ENCODE results near the gene TRIM34.
"Not testable (repeated sequence)": the region's sequence is repeated elsewhere in the genome, so short reads cannot be mapped to it uniquely, and the experiment has no call there.

Gene TRIM34, protein sequence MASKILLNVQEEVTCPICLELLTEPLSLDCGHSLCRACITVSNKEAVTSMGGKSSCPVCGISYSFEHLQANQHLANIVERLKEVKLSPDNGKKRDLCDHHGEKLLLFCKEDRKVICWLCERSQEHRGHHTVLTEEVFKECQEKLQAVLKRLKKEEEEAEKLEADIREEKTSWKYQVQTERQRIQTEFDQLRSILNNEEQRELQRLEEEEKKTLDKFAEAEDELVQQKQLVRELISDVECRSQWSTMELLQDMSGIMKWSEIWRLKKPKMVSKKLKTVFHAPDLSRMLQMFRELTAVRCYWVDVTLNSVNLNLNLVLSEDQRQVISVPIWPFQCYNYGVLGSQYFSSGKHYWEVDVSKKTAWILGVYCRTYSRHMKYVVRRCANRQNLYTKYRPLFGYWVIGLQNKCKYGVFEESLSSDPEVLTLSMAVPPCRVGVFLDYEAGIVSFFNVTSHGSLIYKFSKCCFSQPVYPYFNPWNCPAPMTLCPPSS

DNA sequence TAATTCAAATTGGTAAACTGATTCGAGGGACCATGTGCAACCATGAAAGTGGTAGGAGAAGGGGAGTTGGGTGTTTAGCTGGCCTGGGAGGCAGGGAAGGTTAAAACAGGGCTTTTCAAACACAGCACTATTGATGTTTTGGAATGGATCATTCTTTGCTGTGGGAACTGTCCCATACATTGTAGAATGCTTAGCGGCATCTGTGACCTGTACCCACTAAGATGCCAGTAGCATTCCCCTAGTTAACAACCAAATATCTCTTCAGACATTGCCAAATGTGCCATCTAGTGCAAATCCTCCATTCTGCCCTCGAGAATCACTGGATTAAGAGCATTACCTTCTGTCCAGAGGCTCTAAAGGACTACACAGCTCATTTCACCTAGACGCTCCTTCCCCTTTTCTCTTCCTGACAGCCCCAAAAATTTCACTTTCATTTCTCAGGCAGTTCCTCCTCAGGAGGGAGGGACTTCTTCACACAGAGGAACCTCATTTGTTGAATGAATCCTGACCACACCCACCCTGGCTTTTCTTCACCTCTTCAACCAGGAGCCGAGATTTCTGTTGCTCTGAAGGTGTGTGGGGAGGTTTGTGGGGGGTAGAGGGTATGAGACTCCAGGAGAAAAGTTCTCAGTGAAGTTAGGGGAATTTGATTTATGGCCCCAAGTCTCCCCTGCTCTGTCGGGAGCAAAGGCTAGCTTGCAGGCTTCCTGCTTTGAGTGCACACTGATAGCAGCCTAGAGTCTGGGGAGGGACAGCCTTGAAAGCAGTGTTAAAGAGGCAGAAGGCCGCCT, at the start of gene TRIM34:
Gene TRIM34, plus strand, starts transcription at position 513 of the 791 bp plus-strand sequence. CDS start 7,331 bp downstream, outside the sequence.
- no peak for DNase-seq

DNA sequence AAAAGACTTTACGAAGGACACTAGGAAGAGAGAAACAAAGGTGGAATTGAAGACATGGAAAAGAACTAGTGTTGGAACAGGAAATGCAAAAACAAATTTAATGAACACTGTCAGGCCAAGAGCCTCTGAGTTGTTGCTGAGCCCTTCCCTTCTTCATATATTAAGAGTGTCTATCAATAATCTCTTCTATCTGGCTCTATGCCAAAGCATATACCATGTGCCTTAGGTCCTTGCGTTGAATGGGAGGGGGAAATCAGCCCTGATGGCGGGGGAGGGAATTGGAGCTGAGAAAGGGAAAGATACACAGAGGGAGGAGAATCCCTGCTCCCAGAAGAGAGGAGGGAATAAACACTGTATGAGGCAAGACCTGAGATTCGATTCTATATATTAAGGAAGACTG, 49.6 kb upstream of the TRIM34 start:
- DNase-seq: no peak

DNA sequence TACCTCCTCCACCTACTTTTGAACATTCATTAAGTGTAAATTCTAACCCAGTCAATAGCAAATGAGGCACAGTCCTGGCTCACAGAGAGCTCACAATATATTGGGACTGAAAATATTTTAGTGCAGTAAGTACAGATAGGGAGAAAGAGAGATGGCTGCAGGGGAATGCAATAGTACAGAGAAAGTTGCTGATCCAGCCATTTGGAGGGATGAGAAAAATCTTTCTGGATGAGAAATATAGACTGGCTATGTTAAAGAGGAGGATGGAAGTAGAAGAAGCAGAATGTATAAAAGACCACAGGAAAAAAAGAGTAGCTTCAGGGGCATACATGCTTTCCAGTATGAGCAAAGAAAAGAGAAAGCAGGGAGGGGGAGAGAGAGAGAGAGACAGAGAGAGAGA, 47.7 kb upstream of the TRIM34 start:
- no peak for DNase-seq

DNA sequence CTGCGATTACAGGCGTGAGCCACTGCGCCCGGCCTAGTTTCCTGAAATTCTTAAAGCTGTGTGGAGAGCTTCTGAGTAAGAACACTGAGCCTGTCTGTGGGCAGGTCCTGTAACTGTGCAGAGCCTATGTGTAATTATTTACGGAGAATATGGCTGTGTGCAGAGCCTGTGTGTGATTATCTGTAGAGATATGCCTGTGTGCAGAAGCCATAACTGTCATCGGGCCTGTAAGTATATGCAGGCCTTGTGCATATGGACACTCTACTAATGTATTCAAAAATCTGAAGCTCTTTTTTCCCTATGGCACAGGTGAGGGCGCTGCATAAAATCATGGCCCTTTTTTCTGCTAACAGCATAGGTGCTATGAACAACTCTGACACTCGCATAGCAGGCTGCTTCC, 44.2 kb upstream of the TRIM34 start, which contains the start of gene OR52B6:
Gene OR52B6, plus strand, starts transcription at position 301 of the 400 bp plus-strand sequence. Its CDS starts 0 bp downstream, at position 301.
- no peak for DNase-seq

DNA sequence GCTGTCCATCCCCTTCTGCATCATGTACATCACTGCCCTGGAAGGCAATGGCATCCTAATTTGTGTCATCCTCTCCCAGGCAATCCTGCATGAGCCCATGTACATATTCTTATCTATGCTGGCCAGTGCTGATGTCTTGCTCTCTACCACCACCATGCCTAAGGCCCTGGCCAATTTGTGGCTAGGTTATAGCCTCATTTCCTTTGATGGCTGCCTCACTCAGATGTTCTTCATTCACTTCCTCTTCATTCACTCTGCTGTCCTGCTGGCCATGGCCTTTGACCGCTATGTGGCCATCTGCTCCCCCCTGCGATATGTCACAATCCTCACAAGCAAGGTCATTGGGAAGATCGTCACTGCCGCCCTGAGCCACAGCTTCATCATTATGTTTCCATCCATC, 43.8 kb upstream of the TRIM34 start:
- DNase-seq: no peak

DNA sequence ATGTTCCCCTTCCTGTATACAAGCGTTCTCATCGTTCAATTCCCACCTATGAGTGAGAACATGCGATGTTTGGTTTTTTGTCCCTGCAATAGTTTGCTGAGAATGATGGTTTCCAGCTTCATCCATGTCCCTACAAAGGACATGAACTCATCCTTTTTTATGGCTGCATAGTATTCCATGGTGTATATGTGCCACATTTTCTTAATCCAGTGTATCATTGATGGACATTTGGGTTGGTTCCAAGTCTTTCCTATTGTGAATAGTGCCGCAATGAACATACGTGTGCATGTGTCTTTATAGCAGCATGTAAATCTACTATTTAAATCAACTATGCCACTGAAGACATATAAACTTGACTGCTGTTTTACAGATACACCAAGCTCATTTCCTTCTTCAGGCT, 40.3 kb upstream of the TRIM34 start:
- DNase-seq: not testable (repeated sequence)

DNA sequence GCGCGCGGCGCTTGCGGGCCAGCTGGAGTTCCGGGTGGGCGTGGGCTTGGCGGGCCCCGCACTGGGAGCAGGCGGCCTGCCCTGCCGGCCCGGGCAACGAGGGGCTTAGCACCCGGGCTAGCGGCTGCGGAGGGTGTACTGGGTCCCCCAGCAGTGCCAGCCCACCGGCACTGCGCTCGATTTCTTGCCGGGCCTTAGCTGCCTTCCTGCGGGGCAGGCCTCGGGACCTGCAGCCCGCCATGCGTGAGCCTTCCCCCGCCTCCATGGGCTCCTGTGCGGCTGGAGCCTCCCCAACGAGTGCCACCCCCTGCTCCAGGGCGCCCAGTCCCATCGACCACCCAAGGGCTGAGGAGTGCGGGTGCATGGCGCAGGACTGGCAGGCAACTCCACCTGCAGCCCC, 34.9 kb upstream of the TRIM34 start:
- DNase-seq: not testable (repeated sequence)

DNA sequence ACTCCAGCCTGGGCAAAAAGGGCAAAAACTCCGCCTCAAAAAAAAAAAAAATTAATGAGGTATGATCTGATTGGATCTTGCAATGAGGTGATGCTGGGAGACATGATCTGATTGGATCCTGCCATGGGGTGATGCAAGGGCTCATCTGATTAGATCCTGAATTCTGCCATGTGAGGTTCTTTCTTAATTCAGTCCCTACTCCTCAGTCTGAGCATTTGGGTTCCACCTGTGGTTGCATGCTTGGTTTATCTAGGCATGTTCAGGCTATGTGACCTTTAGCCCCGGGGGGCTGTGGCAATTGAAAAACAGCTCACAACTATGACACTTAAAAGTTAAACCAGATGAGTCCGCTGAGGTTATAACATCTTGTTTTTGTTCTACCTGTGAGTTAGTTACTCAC, 33.2 kb upstream of the TRIM34 start:
- DNase-seq: no peak

DNA sequence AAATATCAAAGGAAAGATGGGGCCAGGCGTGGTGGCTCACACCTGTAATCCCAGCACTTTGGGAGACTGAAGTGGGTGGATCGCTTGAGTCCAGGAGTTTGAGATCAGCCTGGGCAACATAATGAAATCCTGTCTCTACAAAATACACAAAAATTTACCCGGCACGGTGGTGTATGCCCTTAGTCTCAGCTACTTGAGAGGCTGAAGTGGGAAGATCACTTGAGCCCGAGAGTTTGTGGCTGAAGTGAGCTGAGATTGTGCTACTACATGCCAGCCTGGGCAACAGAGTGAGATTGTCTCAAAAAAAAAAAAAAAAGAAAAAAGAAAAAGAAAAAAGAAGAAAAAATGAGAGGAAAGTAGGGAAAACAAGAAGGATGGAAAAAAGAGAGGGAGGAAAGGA, 32.2 kb upstream of the TRIM34 start:
- DNase-seq: no peak

DNA sequence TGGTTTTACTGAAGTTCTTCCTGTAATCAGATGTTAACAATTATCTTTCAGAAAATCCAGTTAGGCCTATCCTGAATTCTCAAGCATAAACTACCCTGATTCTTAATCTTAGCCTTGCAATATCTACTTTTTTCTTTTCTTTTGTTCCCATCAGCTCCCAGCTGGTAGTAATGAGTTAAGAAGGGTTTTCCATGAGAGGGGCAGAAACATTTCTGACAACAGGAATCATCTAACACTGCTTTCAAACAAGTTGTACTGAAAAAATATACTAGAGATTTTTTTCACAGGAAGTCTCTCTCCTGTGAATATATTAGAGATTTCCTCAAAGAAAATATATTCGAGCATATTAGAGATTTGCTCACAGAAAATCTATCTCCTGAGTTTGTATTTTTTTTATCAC, 31.7 kb upstream of the TRIM34 start:
- no peak for DNase-seq

DNA sequence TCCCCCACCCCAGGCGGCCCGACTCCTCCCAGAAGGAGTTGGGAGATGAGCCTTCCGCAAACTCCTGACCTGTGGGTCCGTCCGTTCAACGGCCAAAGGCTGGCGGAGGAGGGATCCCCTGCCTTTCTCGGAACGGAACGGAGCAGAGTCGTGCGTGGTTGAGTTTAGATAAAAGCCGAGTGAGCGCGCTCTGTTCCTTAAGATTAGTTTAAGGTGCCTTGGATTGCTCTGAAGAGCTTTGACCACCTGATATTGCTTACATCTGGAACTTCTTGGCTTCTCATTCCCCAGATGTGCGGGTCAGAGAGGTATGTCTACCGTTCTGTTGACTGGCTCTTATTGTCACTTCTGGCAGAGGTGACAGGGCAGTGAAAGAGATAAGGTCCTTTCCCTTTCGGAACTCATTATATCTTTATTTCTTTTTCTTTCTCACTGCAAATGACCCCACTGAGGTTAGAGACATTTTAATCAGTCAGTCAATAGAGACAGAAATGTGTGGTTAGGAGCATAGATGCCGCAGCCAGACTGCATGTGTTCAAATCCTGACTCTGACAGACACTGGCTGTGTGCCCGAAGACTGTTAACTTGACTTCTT, 28.1 kb upstream of the TRIM34 start, which contains the start of gene TRIM6:
Gene TRIM6, plus strand, starts transcription at position 31 of the 595 bp plus-strand sequence. Its CDS starts 261 bp downstream, at position 292.
- no peak for DNase-seq

DNA sequence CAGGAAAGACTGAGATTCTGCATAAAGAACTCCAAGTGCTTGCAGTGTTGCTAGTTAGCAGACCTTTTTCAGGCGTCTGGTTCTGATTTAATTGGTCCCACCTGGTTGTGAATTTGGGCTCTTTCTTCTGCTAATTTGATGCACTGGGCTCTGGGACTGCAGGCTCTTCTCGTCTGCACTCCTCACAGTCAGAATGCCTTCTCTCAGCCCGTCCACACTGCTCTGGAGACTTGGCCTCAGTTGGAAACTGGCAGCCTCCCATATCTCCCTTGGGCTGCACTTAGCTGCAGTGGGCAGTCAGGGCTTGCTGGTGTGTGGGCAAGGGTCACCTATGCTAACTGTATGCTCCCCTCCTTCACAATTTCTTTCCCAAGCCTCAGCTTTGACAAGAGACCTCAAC, 26.8 kb upstream of the TRIM34 start:
- DNase-seq: no peak

DNA sequence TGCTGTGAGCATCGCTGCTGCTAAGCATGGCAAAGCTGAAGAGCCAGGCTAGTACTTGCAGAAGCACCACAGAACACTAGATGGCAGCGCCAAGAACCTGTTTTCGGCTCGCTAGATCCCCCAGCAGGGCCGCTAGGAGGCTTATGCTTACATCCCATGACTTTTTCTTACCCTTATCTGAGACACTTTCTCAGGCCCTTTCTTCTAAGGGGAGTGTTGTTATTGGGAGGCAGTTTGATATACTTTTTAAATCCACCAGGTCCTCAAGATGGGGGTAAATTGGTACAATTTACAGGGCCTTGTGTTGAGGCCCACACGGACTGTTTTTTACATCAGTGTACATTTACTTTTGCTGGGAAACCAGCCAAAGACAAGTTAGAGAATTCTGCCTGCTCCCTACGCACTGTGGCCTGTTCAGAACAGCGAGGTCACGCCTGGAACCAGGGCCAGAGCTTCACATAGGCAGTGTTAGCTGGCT, 24.4 kb upstream of the TRIM34 start:
- no peak for DNase-seq

DNA sequence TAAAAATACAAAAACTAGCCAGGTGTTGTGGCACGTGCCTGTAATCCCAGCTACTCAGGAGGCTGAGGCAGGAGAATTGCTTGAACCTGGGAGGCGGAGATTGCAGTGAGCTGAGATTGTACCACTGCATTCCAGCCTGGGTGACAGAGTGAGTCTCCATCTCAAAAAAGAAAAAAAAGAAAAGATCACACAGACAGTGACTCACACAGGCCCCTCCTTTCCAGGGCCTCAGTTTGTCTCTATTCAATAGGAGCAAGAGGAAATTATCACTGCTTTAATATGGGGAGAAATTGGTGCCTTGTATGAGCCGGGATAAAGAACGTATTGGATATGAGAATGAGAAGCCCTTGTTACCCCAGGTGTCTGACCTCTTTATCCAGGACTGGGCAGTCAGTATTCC, 22.0 kb upstream of the TRIM34 start:
- not testable (repeated sequence) for DNase-seq

DNA sequence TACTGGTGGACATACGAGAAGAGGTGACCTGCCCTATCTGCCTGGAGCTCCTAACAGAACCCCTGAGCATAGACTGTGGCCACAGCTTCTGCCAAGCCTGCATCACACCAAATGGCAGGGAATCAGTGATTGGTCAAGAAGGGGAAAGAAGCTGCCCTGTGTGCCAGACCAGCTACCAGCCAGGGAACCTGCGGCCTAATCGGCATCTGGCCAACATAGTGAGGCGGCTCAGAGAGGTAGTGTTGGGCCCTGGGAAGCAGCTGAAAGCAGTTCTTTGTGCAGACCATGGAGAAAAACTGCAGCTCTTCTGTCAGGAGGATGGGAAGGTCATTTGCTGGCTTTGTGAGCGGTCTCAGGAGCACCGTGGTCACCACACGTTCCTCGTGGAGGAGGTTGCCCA, 21.5 kb upstream of the TRIM34 start:
- DNase-seq: no peak

DNA sequence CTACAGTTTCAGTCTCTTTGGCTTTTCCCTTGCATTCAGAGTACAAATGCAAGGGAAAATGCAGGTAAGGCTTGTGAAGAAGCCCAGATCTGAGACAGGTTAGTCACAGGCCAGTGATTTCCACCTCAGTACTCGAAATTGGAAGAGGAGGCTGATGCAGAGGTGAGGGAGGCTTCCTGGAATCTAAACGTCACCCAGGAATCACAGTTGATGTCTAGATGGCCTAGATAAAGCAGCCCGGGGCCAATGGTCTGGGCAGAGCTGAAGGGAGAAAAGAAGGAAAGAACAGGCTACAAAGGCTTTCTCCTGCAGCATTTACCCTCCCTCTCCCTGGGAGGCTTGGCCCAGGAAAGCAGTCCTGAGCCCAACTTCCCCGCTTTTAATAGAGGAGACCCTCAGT, 19.9 kb upstream of the TRIM34 start:
- no peak for DNase-seq

DNA sequence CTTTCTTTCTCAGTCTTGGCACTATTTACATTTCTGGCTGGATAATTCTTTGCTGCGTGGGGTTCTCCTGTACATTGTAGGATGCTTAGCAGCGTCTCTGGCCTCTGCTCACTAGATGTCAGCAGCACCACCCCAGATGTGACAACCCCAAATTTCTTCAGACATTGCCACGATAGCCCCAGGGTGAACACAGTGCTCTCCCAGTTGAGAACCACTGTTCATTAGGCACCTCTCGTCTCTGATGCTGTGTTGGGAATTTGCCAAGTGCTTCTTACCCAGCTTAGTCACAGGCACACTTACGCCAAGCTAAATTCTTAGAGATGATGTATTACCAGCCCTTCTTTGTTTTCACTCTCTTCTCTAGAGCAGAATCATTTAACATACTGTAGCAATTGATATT, 19.0 kb upstream of the TRIM34 start:
- no peak for DNase-seq

DNA sequence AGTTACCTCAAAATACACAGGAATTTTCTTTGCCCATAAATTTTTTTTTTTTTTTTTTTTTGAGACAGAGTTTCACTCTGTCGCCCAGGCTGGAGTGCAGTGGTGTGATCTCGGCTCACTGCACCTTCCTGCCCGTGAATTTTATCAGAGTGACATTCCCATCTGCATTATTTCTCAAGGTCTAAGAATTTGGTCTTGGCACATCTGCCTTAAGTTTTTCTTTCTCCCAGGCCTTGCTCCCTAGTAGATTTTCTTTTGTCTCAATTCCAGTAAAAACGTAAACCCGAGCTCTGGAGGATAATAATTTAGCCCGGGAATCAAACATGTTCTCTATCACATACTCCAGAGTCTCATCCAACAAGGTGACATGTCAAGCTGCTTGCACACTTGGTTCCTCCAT, 16.0 kb upstream of the TRIM34 start:
- DNase-seq: no peak

DNA sequence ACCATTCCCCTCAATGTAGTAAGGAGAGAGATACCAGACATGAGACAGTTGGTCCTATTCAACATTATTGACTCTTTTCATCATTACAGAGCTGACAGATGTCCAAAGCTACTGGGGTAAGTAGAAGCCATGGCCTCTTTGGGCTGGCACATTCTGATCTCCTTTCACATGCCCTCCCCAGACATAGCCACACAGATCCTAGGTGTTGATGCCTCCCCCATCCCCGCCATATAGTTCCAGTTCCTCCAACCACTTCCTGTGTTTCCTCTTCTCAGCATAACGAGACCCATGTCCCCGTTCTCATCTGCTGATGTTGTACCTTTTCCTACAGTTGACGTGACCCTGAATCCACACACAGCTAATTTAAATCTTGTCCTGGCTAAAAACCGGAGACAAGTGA, 14.4 kb upstream of the TRIM34 start:
- DNase-seq: no peak

DNA sequence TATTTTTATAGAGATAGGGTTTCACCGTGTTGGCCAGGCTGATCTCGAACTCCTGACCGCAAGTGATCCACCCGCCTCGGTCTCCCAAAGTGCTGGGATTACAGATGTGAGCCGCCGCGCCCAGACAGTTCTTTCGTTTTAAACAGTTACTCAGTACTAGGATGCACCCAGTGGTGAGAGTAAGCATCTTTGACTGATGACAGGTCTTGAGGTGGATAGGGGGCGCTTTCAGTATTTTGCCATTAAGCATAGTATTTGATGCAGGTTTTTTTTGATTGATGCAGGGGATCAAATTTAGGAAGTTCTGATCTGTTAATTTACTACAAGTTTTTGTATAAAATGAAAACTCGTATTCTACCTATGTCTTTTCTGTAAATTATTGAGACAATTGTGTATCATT, 13.2 kb upstream of the TRIM34 start:
- DNase-seq: no peak

DNA sequence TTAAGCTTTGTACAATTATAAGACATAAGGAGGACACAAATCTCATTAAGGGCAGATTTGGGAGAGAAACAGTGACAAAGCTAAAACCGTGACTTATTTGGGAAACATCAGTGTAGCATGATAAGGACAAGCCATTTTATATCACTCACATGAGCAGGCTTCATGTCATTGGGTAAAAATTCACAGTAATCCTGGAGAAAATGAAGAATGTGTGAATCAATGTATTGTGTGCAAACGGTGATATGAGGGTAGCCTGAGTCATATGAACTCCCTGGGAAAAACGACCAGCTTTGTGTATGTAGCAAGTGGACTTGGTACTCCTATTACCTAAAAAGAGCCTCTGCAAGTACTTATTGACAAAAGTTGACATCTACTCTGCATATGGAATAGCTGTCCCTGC, 6.0 kb upstream of the TRIM34 start:
- no peak for DNase-seq

DNA sequence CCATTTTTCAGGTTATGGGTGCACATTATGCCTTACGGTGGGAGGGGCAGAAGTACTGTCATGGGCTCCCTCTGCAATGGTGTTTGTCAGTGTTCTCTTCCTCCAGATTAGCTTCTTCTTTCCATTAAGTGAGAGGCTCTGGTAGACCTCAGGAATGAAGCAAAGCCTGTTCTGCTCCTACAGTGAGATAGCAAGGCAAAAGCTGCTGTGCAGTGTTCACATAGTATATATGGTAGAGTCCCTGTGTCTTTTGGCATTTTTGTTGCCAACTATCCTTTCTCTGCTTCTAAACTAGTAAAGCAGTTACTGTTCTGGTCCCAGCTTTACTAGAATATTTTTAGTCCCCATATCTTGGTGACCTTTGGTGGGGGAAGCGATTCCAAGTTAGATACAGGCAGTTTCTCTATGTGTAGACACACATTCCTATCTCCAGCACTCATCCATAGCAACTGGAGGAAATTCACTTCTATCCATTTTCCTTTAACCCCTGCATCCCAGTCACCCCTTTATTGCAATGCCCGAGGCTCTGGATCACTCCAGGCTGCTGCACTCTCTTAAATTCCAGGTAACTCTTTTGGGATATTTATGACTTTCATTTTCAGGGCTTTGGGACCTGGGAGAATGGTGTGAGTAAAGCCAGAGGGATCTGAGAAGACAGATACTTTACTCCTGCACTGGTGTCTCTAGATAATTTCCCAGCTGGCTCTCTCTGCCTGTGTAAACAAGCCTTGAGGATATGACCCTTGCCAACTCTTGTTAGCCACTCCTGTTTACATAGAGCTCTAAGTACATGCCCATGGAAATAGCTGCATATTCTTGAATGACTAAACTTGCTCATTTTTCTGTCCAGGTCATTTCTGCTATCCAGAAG, 3.9 kb upstream of the TRIM34 start:
- DNase-seq: no peak
